ENCODE measurements around the gene OR5C1. TPM values are rescaled to one million over a fixed set of nuclear protein-coding genes. Genes with fewer than 3 reads are reported as not detected.
"Not testable (repeated sequence)": the region's sequence is repeated elsewhere in the genome, so short reads cannot be mapped to it uniquely, and the experiment has no call there.

OR5C1 gene
- total RNA-seq, 2 donors from 2014 or later: not detected

DNA sequence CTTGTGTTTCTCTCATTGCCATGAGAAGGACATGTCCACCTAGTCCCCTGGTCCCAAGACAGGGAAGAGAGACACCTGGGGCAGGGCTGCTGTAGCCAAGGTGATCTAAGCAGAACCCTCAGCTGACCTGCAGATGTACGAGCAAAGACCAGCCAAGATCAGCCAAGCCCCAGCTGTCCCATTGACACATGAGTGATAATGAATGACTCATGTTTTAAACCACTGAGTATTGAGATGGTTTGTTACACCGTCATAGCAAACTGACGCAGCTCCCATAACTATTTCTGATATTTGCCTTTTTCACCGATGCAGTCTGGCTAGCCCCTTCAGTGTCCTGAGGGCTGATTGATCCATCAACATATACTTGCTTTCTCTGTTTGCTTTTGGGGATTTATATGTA lies 17.9 kb downstream of the OR5C1 start:
- peak; percentile 19 to 40 for ATAC-seq
- Mint-ChIP-seq H3K27ac (peak overlapping the region; percentile 79 to 90), H3K9me3 (peaks cover 0 to 9% of the 10 kb centered on the region in 2 donors), H3K36me3 (peaks cover 8 to 20% of the 10 kb centered on the region in 2 donors)
- DNase-seq (ENCODE audit: low spot score in 2 of 2): peak in 1 of 2 donors; percentile 15

DNA sequence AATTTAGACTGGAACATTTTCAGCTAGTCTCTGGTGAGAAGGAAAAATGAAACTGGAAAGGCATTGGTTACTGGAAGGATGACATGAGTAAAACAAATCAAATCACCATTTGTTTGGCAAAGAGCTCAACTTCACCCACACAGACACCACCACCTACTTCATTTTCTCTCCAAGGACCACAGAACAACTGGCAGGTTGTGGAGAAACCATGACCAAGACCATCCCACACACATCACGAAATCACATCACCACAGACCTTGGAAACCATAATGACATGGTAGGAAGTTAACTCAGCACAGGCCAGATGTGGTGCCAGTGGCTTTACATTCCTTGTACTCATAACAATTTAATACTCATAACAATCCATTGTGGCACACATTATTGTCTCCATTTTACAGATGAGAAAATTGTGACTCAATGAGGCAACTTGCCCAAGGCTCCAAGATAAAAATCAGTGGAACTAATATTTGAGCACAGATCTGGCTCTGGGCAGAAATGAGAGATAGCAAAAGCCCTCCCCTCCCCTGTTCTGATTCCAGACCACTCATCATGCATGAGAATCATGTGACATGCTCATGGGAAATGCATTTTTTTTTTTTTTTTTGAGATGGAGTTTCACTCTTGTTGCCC lies 18.7 kb downstream of the OR5C1 start:
- Mint-ChIP-seq H3K9me3 (peaks cover 0 to 9% of the 10 kb centered on the region in 2 donors), H3K36me3 (peaks cover 8 to 20% of the 10 kb centered on the region in 2 donors), H3K27ac (peak overlapping the region; percentile 79 to 90)
- DNase-seq (ENCODE audit: low spot score in 2 of 2) (peak; percentile 62 to 65), ATAC-seq (peak; percentile 83 to 91)

DNA sequence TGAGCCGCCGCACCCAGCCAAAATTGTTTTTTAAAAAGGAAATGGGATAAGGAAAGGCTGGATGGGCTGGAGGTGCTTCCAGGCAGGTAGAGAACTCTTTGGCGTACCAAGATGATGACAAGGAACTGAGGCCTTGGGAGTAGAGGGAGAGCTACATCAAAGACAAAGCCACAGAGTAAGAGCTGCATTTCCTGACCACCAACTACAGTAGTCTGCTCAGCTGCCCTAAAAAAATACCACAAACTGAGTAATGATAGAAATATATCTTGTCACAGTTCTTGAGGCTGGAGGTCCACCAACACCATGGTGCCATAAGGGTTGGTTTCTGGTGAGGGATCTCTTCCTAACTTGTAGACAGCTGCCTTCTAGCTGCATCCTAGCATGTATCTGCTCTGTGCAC lies 19.4 kb downstream of the OR5C1 start:
- DNase-seq (ENCODE audit: low spot score in 2 of 2) (no peak), ATAC-seq (peak; percentile 36 to 55)
- peaks cover 8 to 20% of the 10 kb centered on the region in 2 donors for H3K36me3 Mint-ChIP-seq
- peak overlapping the region; percentile 69 to 79 for H3K27ac Mint-ChIP-seq
- H3K9me3 Mint-ChIP-seq: peaks cover 0 to 9% of the 10 kb centered on the region in 2 donors

DNA sequence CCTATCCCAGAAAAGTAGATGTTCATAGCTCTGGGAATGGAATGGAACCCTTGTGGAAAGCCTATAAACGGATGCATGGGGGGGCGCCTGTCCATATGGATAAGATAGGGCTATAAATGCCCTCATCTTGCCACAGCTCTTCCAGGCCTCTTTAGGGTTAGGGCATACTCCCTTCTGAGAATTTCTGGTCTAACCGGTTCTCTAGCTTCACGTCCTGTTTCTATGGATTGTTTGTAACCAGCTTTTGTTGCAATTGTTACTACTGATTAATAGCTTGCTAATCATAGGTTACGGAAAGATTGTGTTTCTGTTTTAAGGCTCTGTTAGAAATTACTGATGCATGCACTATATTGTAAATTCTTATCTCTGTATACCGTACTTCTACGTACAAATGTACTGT lies 20.5 kb downstream of the OR5C1 start:
- not testable (repeated sequence) for DNase-seq (ENCODE audit: low spot score in 2 of 2); ATAC-seq; H3K9me3 Mint-ChIP-seq; H3K27ac Mint-ChIP-seq
- H3K36me3 Mint-ChIP-seq: peaks cover 8 to 20% of the 10 kb centered on the region in 2 donors

DNA sequence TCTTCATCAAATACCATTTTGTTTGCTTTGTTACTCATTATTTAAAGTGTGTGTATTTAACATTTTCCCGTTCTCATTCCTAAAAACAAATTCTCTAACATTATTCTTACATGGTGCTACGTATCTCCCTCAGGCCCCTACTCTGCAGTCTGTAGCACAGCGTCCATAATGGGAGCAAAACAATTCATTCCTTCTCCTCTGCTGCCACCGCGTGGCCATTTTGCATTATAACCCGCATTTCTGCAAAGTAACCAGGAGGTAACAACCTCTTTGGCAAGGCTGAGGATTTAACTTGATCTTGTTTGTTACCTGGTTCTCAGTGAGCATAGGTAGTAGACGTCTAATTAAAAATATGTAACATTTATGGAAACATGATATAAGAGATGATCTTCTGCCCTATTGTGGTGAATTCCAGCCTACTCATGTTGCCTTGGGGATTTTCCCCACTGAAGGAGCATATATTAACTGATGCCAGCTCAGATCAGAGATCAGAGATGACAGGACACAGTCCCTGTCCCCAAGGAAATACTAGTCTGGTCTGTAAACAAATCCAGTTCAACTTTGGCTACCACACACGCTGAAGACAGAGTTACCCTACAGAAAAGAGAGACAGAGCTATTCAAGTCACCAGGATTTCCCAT lies 21.7 kb downstream of the OR5C1 start:
- peaks cover 8 to 20% of the 10 kb centered on the region in 2 donors for H3K36me3 Mint-ChIP-seq
- no peak overlapping the region for H3K27ac Mint-ChIP-seq
- peaks cover 0 to 7% of the 10 kb centered on the region in 2 donors for H3K9me3 Mint-ChIP-seq
- DNase-seq (ENCODE audit: low spot score in 2 of 2) (peak in 1 of 2 donors; percentile 68), ATAC-seq (peak; percentile 23 to 32)

DNA sequence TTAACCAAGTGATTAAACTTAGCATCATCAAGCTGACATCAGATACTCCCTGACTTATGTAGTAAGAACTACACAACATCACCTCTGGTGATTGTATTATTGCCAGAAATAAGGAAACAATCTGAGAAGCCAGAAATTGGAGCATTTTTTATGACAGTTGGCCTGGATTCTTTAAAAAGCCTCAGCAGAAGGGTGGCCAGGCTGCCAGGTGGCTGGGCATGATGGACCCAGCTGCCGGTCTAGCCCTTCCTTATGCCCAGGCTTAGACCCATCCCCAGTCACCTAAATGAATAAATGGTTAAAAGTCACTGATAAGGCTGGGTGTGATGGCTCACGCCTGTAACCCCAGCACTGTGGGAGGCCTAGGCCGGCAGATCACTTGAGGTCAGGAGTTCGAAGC lies 24.0 kb downstream of the OR5C1 start:
- Mint-ChIP-seq H3K9me3 (no peaks in the 10 kb centered on the region), H3K36me3 (peaks cover 0 to 5% of the 10 kb centered on the region in 2 donors), H3K27ac (no peak overlapping the region)
- ATAC-seq (no peak), DNase-seq (ENCODE audit: low spot score in 2 of 2) (no peak)

DNA sequence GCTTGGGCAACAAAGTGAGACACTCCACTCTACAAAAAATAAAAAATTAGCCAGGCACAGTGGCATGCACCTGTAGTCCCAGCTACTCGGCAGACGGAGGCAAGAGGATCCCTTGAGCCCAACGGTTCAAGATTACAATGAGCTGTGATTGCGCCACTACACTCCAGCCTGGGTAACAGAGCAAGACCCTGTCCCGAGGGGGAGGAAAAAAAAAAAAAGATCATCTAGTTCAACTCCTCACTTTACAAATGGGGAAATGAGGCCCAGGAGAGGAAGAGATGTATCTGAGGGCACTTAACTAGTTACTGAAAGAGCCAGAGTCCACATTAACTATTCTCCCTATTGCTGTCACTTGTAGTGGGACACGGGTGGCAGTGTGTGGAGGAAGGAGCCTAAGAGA lies 25.8 kb downstream of the OR5C1 start:
- H3K36me3 Mint-ChIP-seq: peaks cover 0 to 5% of the 10 kb centered on the region in 2 donors
- ATAC-seq (no peak), DNase-seq (ENCODE audit: low spot score in 2 of 2) (no peak)
- H3K27ac Mint-ChIP-seq: peak overlapping the region; percentile 19 to 57
- no peaks in the 10 kb centered on the region for H3K9me3 Mint-ChIP-seq

DNA sequence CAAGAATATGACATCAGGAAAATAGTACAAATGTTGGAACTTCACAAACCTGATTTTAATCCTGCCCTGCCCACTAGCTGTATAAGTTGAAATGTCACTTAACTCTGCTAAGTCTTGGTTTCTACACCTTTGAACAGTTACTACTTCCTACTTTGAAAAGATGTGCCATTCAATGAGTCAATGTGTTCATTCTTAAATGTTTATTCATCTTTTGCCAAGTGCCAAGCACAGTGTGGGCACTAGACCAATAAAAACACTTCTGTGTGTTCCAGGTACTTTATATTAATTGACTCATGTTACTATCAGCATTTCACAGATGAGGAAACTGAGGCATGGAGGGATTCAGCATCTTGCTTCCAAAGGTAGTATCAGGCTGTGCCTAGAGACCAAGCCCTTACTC lies 26.8 kb downstream of the OR5C1 start:
- H3K27ac Mint-ChIP-seq: peak overlapping the region in 1 of 2 donors; percentile 87
- peak; percentile 15 to 21 for ATAC-seq

DNA sequence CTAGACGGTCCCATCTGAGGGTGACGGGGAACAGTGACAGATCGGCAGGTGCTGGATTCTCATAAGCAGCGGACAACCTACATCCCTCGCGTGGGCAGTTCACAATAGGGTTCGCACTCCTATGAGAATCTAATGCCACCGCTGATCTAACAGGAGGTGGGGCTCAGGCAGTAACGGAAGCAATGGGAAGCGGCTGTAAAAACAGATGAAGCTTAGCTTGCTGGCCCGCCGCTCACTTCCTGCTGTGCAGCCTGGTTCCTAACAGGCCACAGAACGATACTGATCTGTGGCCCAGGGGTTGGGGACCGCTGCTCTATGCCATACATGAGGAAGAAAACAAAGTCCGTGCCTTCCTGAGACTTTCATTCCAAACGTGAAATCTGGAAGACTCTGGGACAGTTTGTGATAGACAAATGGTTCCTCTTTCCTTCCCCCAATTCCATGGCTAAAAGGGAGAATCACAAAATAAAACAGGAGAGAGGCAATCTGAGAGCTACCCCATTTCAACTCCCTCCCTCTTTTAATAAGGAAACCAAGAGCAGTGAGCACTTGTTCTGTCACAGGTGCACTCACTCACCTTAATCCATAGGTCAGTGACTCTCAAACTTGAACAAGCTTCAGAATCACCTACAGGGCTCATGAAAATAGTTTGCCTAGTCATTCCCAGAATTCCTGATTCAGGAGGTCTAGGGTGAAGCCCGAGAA lies 27.6 kb downstream of the OR5C1 start:
- Mint-ChIP-seq H3K36me3 (peaks cover 0 to 5% of the 10 kb centered on the region in 2 donors), H3K9me3 (no peaks in the 10 kb centered on the region), H3K27ac (peak overlapping the region; percentile 87 to 96)
- peak; percentile 75 to 82 for ATAC-seq
- peak; percentile 23 to 57 for DNase-seq (ENCODE audit: low spot score in 2 of 2)

More for the DNA sequence above, 26.8 kb downstream of the OR5C1 start:
- H3K36me3 Mint-ChIP-seq: peaks cover 0 to 5% of the 10 kb centered on the region in 2 donors
- no peak for DNase-seq (ENCODE audit: low spot score in 2 of 2)
- H3K9me3 Mint-ChIP-seq: no peaks in the 10 kb centered on the region

DNA sequence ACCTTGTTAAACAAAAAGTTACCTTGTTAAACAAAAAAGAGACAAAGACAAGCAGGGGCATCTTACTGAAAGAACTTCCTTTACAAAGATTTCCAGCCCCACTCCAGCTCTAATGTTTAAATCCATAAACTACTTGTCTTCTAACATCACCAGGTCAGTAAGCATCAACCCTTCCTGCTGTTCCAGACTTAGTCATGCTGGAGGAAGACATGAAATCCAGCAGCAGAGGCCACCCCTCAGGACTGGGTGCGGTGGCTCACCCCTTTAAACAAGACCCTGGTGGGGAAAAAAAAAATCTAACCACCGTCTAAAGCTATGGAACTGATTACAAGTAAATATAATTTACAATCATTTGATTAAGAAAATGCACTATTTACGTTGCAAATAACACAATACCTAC lies 30.6 kb downstream of the OR5C1 start:
- Mint-ChIP-seq H3K9me3 (no peaks in the 10 kb centered on the region), H3K27ac (no peak overlapping the region), H3K36me3 (peaks cover 2 to 5% of the 10 kb centered on the region in 2 donors)
- DNase-seq (ENCODE audit: low spot score in 2 of 2) (no peak), ATAC-seq (no peak)

DNA sequence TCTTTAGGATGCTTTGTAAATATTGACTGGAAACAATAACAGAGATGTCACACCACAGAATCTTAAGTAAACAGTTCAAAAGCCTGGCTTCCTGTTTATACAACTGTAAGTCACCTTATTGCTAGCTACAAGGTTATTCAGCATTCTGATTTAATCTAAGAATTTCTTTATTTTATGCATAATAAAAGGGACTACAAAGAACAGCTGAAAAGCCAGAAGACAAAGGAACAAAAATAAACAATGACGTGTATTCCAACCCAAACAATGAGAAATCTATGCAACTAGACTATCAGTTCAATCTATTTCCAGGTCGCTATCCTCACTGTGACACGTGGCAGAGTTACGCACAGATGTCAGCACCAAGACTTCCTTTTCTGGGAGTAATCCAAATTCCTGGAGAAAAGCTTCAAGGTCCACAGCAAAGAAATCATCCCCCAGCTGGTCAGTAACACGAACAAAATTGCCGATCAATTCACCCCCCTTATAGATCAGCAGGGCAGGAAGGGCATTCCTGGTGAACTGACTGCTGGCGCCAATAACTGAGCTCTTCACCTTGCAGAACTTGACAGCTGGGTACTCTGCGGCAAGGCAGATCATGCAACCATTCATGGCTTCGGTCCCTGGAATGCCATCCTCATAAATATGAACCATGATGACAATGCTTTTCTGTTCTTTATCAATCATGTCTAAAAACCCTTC lies 31.2 kb downstream of the OR5C1 start:
- Mint-ChIP-seq H3K27ac (peak overlapping the region in 1 of 2 donors; percentile 44), H3K36me3 (peaks cover 4 to 5% of the 10 kb centered on the region in 2 donors)
- no peak for ATAC-seq

DNA sequence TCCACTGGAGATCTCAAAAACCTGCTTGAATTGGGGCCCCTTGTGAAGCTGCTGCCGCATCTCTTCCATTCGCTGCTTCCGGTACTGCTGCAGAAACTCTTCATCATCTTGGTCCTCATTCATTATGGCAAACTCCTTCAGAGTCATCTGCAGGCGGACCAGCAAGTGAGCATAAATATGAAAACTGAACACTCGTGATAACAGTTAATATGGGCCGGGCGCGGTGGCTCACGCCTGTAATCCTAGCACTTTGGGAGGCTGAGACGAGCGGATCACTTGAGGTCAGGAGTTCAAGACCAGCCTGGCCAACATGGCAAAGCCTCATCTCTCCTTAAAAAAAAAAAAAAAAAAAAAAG lies 31.7 kb downstream of the OR5C1 start:
- ATAC-seq: no peak
- H3K36me3 Mint-ChIP-seq: peaks cover 2 to 4% of the 10 kb centered on the region in 2 donors

More for the DNA sequence above, 31.2 kb downstream of the OR5C1 start:
- no peaks in the 10 kb centered on the region for H3K9me3 Mint-ChIP-seq
- DNase-seq (ENCODE audit: low spot score in 2 of 2): no peak

DNA sequence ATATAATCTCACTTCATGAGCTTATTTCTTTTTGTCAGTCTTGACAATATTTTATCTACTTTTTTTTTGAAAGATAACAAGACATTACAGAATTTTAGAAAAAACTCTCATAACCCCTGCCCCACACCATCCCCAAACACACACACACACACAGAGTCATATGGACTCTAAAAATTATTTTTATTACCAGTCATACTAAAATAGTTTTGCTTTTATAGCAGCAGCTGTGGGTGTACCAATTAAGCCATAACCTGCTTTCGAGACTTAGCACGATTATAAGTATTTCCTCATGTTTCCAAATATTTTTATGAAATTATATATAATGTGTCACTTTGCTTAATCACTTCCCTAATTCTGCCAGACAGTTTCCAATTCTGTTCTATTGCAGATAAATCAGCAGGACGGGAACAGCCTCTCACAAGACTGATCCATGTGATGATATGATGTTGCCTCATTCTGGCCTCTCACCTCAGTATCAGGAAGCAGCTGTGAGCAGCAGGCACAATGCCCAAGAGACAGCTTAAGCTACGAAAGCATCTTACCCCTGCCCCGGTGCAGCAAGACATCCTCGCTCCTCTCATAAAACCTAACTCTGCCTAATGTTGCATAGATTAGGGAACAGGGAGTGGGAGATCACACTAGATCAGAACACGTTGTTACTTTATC lies 32.7 kb downstream of the OR5C1 start:
- ATAC-seq (no peak), DNase-seq (ENCODE audit: low spot score in 2 of 2) (no peak)
- Mint-ChIP-seq H3K27ac (peak overlapping the region in 1 of 2 donors; percentile 38), H3K36me3 (peaks cover 6 to 8% of the 10 kb centered on the region in 2 donors), H3K9me3 (no peaks in the 10 kb centered on the region)

More for the DNA sequence above, 31.7 kb downstream of the OR5C1 start:
- Mint-ChIP-seq H3K9me3 (no peaks in the 10 kb centered on the region), H3K27ac (peak overlapping the region in 1 of 2 donors; percentile 44)
- no peak for DNase-seq (ENCODE audit: low spot score in 2 of 2)

DNA sequence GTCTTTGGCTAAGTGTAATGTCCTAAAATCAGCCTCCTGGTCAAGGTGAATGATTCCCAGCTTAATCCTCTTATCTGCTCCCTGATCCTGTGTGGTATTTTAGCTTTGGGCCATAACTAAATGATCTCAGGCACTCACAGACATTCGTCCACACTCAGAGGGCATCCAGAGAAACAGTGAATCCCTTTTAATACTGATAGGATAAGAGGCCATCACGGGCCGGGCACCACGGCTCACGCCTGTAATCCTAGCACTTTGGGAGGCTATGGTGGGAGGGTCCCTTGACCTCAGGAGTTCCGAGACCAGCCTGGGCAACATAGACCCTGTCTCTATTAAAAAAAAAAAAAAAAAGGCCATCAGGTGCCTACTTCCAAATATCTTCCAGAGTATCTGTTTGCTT lies 33.3 kb downstream of the OR5C1 start:
- ATAC-seq (no peak), DNase-seq (ENCODE audit: low spot score in 2 of 2) (no peak)
- H3K9me3 Mint-ChIP-seq: no peaks in the 10 kb centered on the region
- peaks cover 6 to 13% of the 10 kb centered on the region in 2 donors for H3K36me3 Mint-ChIP-seq
- no peak overlapping the region for H3K27ac Mint-ChIP-seq

DNA sequence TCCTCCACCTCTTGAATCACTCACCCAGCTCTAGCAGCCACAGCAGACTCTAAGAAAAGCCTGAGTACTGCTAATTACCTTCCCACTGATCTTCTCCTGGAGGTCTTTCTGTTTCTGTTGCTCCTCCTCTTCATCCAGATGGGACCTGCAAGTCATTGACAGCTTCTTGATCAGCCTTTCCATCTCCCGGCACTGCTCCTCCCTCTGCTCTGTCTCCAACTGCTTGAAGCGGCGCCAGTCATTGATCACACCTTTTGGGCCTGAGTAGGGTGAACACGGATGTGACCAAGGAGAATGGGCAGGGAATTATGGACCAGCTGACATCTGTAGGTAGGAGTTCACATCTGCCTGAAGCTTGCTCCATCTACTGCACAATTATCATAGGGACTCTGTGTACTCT lies 34.2 kb downstream of the OR5C1 start:
- Mint-ChIP-seq H3K9me3 (no peaks in the 10 kb centered on the region), H3K27ac (peak overlapping the region; percentile 13 to 62), H3K36me3 (peaks cover 6 to 16% of the 10 kb centered on the region in 2 donors)
- ATAC-seq (no peak), DNase-seq (ENCODE audit: low spot score in 2 of 2) (no peak)

DNA sequence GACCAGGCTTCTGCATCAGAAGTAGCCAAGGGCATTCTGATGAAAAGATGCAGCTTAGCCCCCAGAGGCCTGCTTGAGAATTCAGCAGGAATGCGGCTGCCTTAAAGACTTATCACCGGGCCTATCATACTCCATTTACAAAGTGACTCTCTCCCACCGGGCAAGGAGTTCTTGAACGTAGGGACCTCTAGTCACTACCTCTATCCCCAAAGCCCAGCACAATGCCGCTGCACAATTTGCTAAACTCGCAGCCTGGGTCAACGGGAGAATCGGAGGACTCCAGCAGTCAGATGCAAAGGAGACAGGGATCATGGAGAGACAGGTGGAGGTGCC lies 39.0 kb downstream of the OR5C1 start:
- H3K27ac Mint-ChIP-seq: peak overlapping the region; percentile 96
- DNase-seq (ENCODE audit: low spot score in 2 of 2): no peak
- H3K9me3 Mint-ChIP-seq: no peaks in the 10 kb centered on the region
- peaks cover 6 to 24% of the 10 kb centered on the region in 2 donors for H3K36me3 Mint-ChIP-seq
- ATAC-seq: peak in 1 of 2 donors; percentile 2
